IMR-90 (cell line): ENCODE measurements around the gene NLRC5. TPM values are rescaled to one million over a fixed set of nuclear protein-coding genes. Genes with fewer than 3 reads are reported as not detected.

Source experiments
- ATAC-seq: fragments of 200-7000 bp; cut with Tn5 transposase; 2 replicates; pipeline ENCODE4 v1.9.1; 2020; ENCODE audit warnings: low read depth, mild to moderate bottlenecking, moderate library complexity
- BruUV-seq: library from RNA; stranded (reverse); fragments of 400-500 nt; replicated peaks from 2 replicates; lab custom pipeline; 2021; lab: Mats Ljungman, UMichigan
- CTCF ChIA-PET: fragments of 300-600 bp; formaldehyde crosslinking; extraction: SDS; loops from one replicate; lab custom pipeline; 2021; ENCODE audit warnings: antibody characterized with exemption; lab: Yijun Ruan, JAX
- POLR2A ChIA-PET: fragments of 300-600 bp; sonication (Branson Sonifier 250); formaldehyde crosslinking; loops from one replicate; lab custom pipeline; 2022; ENCODE audit warnings: antibody characterized with exemption; ENCODE audit not compliant: unreplicated experiment; lab: Charles Lee
- DNase-seq: peaks from one replicate; pipeline ENCODE4 v3.0.0; 2013
- H2AFZ ChIP-seq: replicated peaks from 2 replicates; pipeline ENCODE3; 2013; ENCODE audit warnings: low read length, mild to moderate bottlenecking; ENCODE audit not compliant: poor library complexity
- H2AK5ac ChIP-seq: 2 replicates; pipeline ENCODE4 v1.6.1; 2013; ENCODE audit warnings: low read depth, low read length, inconsistent platforms
- H2AK9ac ChIP-seq: replicated peaks from 2 replicates; pipeline ENCODE3; 2013; ENCODE audit warnings: mild to moderate bottlenecking, low read depth, low read length, moderate library complexity; ENCODE audit not compliant: poor library complexity
- H2BK120ac ChIP-seq: 2 replicates; pipeline ENCODE4 v1.6.1; 2013; ENCODE audit warnings: low read depth, low read length, inconsistent platforms
- H2BK15ac ChIP-seq: 3 replicates; pipeline ENCODE4 v1.6.1; 2013; ENCODE audit warnings: low read depth, low read length, inconsistent platforms
- H2BK20ac ChIP-seq: 2 replicates; pipeline ENCODE4 v1.6.1; 2013; ENCODE audit warnings: low read depth, mild to moderate bottlenecking, inconsistent platforms, low read length, moderate library complexity
- H2BK5ac ChIP-seq: 2 replicates; pipeline ENCODE4 v1.6.1; 2013; ENCODE audit warnings: mild to moderate bottlenecking, low read depth, low read length, inconsistent platforms; ENCODE audit not compliant: poor library complexity, severe bottlenecking
- H3K14ac ChIP-seq: replicated peaks from 2 replicates; pipeline ENCODE4 v1.6.1; 2013; ENCODE audit warnings: low read depth, low read length, inconsistent platforms
- H3K18ac ChIP-seq: 2 replicates; pipeline ENCODE4 v1.6.1; 2013; ENCODE audit warnings: low read depth, low read length, control low read depth
- H3K23ac ChIP-seq: 2 replicates; pipeline ENCODE4 v1.6.1; 2013; ENCODE audit warnings: low read depth, low read length, inconsistent platforms
- H3K27ac ChIP-seq: 2 replicates; pipeline ENCODE4 v1.5.1; 2013; ENCODE audit warnings: mild to moderate bottlenecking, control low read depth, low read length; ENCODE audit not compliant: insufficient read depth
- H3K27me3 ChIP-seq: 2 replicates; pipeline ENCODE4 v1.6.1; 2013; ENCODE audit warnings: low read length; ENCODE audit not compliant: control insufficient read depth, insufficient read depth
- H3K36me3 ChIP-seq: 2 replicates; pipeline ENCODE4 v1.6.1; 2013; ENCODE audit warnings: low read length, mixed read lengths; ENCODE audit not compliant: control insufficient read depth, insufficient read depth
- H3K4ac ChIP-seq: 2 replicates; pipeline ENCODE4 v1.6.1; 2013; ENCODE audit warnings: low read depth, low read length, inconsistent platforms
- H3K4me1 ChIP-seq: 2 replicates; pipeline ENCODE4 v1.6.1; 2013; ENCODE audit warnings: low read length, mixed read lengths; ENCODE audit not compliant: control insufficient read depth, insufficient read depth
- H3K4me2 ChIP-seq: 2 replicates; pipeline ENCODE4 v1.6.1; 2013; ENCODE audit warnings: low read depth, mild to moderate bottlenecking, control low read depth, low read length, moderate library complexity
- H3K4me3 ChIP-seq: 2 replicates; pipeline ENCODE4 v1.5.1; 2013; ENCODE audit warnings: low read depth, mild to moderate bottlenecking, control low read depth, low read length, moderate library complexity; ENCODE audit not compliant: insufficient read depth
- H3K56ac ChIP-seq: 2 replicates; pipeline ENCODE4 v1.6.1; 2013; ENCODE audit warnings: low read length, inconsistent platforms; ENCODE audit not compliant: insufficient read depth; ENCODE audit errors: extremely low read depth
- H3K79me1 ChIP-seq, 2 experiments: 2 replicates each; pipeline ENCODE4 v1.6.1; 2013; ENCODE audit warnings: low read length in 2 of 2, inconsistent platforms in 1 of 2, low read depth in 1 of 2
- H3K9ac ChIP-seq: 2 replicates; pipeline ENCODE4 v1.6.1; 2013; ENCODE audit warnings: low read depth, low read length, control low read depth
- H3K9me1 ChIP-seq: 2 replicates; pipeline ENCODE4 v1.6.1; 2013; ENCODE audit warnings: low read length, inconsistent platforms; ENCODE audit not compliant: insufficient read depth
- H3K9me3 ChIP-seq: 2 replicates; pipeline ENCODE4 v1.6.1; 2013; ENCODE audit warnings: low read length; ENCODE audit not compliant: control insufficient read depth, insufficient read depth
- H4K20me1 ChIP-seq: 2 replicates; pipeline ENCODE4 v1.6.1; 2013; ENCODE audit warnings: low read length, inconsistent platforms; ENCODE audit not compliant: insufficient read depth
- H4K5ac ChIP-seq: 2 replicates; pipeline ENCODE4 v1.6.1; 2013; ENCODE audit warnings: mild to moderate bottlenecking, low read depth, low read length, control low read depth
- H4K8ac ChIP-seq, 2 experiments: 2 replicates each; pipeline ENCODE4 v1.6.1; 2013; ENCODE audit warnings: low read depth in 2 of 2, low read length in 2 of 2, control low read depth in 1 of 2, inconsistent platforms in 1 of 2
- H4K91ac ChIP-seq: 2 replicates; pipeline ENCODE4 v1.6.1; 2013; ENCODE audit warnings: low read depth, low read length, inconsistent platforms; ENCODE audit not compliant: insufficient read depth
- CEBPB ChIP-seq: IDR thresholded peaks from 2 replicates; pipeline ENCODE4 v1.6.1; 2012; ENCODE audit warnings: low read depth, low read length, improper control_type of control experiment
- CHD1 ChIP-seq: IDR thresholded peaks from 2 replicates; pipeline ENCODE4 v1.6.1; 2012; ENCODE audit warnings: low read depth, low read length, improper control_type of control experiment
- CTCF ChIP-seq: conservative IDR thresholded peaks from 2 replicates; pipeline ENCODE4 v1.5.1; 2012; ENCODE audit warnings: mild to moderate bottlenecking, low read depth, low read length, improper control_type of control experiment
- ELK1 ChIP-seq: fragments of 150-350 bp; IDR thresholded peaks from 2 replicates; pipeline ENCODE4 v1.6.1; 2016; ENCODE audit warnings: low read depth, mild to moderate bottlenecking, low read length, moderate library complexity, borderline replicate concordance
- FOS ChIP-seq: fragments of 150-350 bp; IDR thresholded peaks from 2 replicates; pipeline ENCODE4 v1.6.1; 2016; ENCODE audit warnings: low read depth, low read length
- MAFK ChIP-seq: IDR thresholded peaks from 2 replicates; pipeline ENCODE4 v1.6.1; 2012; ENCODE audit warnings: low read depth, low read length, improper control_type of control experiment
- MAZ ChIP-seq: IDR thresholded peaks from 2 replicates; pipeline ENCODE4 v1.6.1; 2012; ENCODE audit warnings: low read depth, mild to moderate bottlenecking, low read length, improper control_type of control experiment, moderate library complexity, borderline replicate concordance
- MXI1 ChIP-seq: IDR thresholded peaks from 2 replicates; pipeline ENCODE4 v1.6.1; 2012; ENCODE audit warnings: low read depth, mild to moderate bottlenecking, low read length, moderate library complexity, borderline replicate concordance
- NFE2L2 ChIP-seq: fragments of 150-350 bp; IDR thresholded peaks from 2 replicates; pipeline ENCODE4 v1.6.1; 2016; ENCODE audit warnings: low read depth, mild to moderate bottlenecking, low read length
- POLR2A ChIP-seq: IDR thresholded peaks from 2 replicates; pipeline ENCODE4 v1.6.1; 2012; ENCODE audit warnings: mild to moderate bottlenecking, low read depth, low read length
- RAD21 ChIP-seq: IDR thresholded peaks from 2 replicates; pipeline ENCODE4 v1.6.1; 2012; ENCODE audit warnings: low read length, improper control_type of control experiment
- RCOR1 ChIP-seq: IDR thresholded peaks from 2 replicates; pipeline ENCODE4 v1.6.1; 2012; ENCODE audit warnings: mild to moderate bottlenecking, low read length, improper control_type of control experiment; ENCODE audit not compliant: insufficient replicate concordance
- RFX5 ChIP-seq: IDR thresholded peaks from 2 replicates; pipeline ENCODE4 v1.8.0; 2012; ENCODE audit warnings: low read depth, mild to moderate bottlenecking, low read length, moderate library complexity
- SMC3 ChIP-seq: fragments of 150-350 bp; IDR thresholded peaks from 2 replicates; pipeline ENCODE4 v1.6.1; 2016; ENCODE audit warnings: low read depth, mild to moderate bottlenecking, antibody characterized with exemption, low read length, moderate library complexity
- USF2 ChIP-seq: fragments of 150-350 bp; IDR thresholded peaks from 2 replicates; pipeline ENCODE4 v1.6.1; 2017; ENCODE audit warnings: mild to moderate bottlenecking, antibody characterized with exemption, low read length, low read depth
- WGBS, 2 experiments: methylation state at CpG; one replicate each; pipeline versions ENCODE4 v1.1.5 to v1.1.7; 2013; ENCODE audit warnings: missing lambda C conversion rate in 2 of 2; ENCODE audit not compliant: insufficient read length in 1 of 2; ENCODE audit errors: extremely low coverage in 2 of 2; 5-methylcytosine and 5-hydroxymethylcytosine counted together
- dilution Hi-C: fragments of 300-500 bp; cut with HindIII; formaldehyde crosslinking; loops from one replicate; pipeline ENCODE4 v1.14.3; 2018; ENCODE audit warnings: low sequenced_read_pairs; ENCODE audit not compliant: unreplicated experiment
- in situ Hi-C: fragments of 300-500 bp; cut with MboI; formaldehyde crosslinking; loops from 3 replicates; pipeline ENCODE4 v1.14.3; 2019; ENCODE audit warnings: low sequenced_read_pairs, inconsistent platforms, mixed read lengths
- intact Hi-C: fragments of 100-400 bp; cut with micrococcal nuclease; formaldehyde crosslinking; loops from 2 replicates; pipeline ENCODE4 v1.10.0; 2022
- polyA plus RNA-seq, 3 experiments: library from polyadenylated mRNA; depleted of rRNA; stranded (reverse); fragments of >200 nt; gene quantifications; 2 replicates each; pipeline ENCODE4 v1.2.3, GENCODE V29; 2012; ENCODE audit warnings: low replicate concordance in 1 of 3
- total RNA-seq: library from RNA; depleted of rRNA; stranded (reverse); fragments of >200 nt; gene quantifications from 2 replicates; pipeline ENCODE4 v1.2.3, GENCODE V29; 2012

NLRC5 gene
- total and polyA plus RNA-seq, 2 of the 4 experiments (the other 2 are of a cell fraction): 9.1 to 14.9 TPM

GRCh38 chr16:57123216-57123973, 134.0 kb downstream of the NLRC5 start:
- CTCF ChIA-PET: no interaction called here
- no peak overlapping the region for H2BK5ac ChIP-seq
- H3K9me3 ChIP-seq: no peaks in the 10 kb centered on the region
- no peak overlapping the region for H4K8ac ChIP-seq
- H2BK120ac ChIP-seq: no peak overlapping the region
- H3K14ac ChIP-seq: no peak overlapping the region
- H2BK15ac ChIP-seq: no peak overlapping the region
- in situ Hi-C loops (no loop called here), dilution Hi-C loops (no loop called here), intact Hi-C loops (no loop called here)
- H3K36me3 ChIP-seq: peaks cover 4% of the 10 kb centered on the region; the same call in 1 of the 2 replicates
- no peak overlapping the region for H2AFZ ChIP-seq
- H4K5ac ChIP-seq: no peak overlapping the region
- H2AK5ac ChIP-seq: no peak overlapping the region
- no peak overlapping the region for H2BK20ac ChIP-seq
- no peak overlapping the region for H4K91ac ChIP-seq
- no peak overlapping the region for H3K18ac ChIP-seq
- no TSS peak for BruUV-seq
- H3K27me3 ChIP-seq: no peaks in the 10 kb centered on the region
- no peak overlapping the region for H3K27ac ChIP-seq
- no peak overlapping the region for H3K4me2 ChIP-seq
- ATAC-seq: no peak
- H2AK9ac ChIP-seq: no peak overlapping the region
- H3K4me1 ChIP-seq: no peaks in the 10 kb centered on the region
- no peaks in the 10 kb centered on the region for H4K20me1 ChIP-seq
- H3K9ac ChIP-seq: no peak overlapping the region
- H3K79me1 ChIP-seq: no peaks in the 10 kb centered on the region
- WGBS, 2 experiments: 100% methylated on average over 1 of the region's 7 CpGs; no CpG with 5 or more reads in 1 of the 2 experiments
- H3K4me3 ChIP-seq: no peak overlapping the region
- POLR2A ChIA-PET: interaction anchor here (0.6 kb wide), 1 partner anchor 618 kb away, joined by 3 read pairs; no protein-coding TSS in a partner anchor
- H3K23ac ChIP-seq: no peak overlapping the region
- H3K56ac ChIP-seq: no peak overlapping the region
- peaks cover 12% of the 10 kb centered on the region; the same call in 1 of the 2 replicates for H3K9me1 ChIP-seq
- H3K4ac ChIP-seq: no peak overlapping the region
- DNase-seq: no peak
- TF ChIP-seq SMC3: no peak
- TF ChIP-seq RFX5: no peak
- TF ChIP-seq MAFK: no peak
- TF ChIP-seq RCOR1: no peak
- TF ChIP-seq MAZ: no peak
- TF ChIP-seq CEBPB: no peak
- TF ChIP-seq NFE2L2: no peak
- TF ChIP-seq POLR2A: no peak
- TF ChIP-seq CHD1: no peak
- TF ChIP-seq ELK1: no peak
- TF ChIP-seq MXI1: no peak
- no peak for TF ChIP-seq CTCF
- no peak for TF ChIP-seq RAD21
- no peak for TF ChIP-seq FOS
- no peak for TF ChIP-seq USF2
